HEK293 (cell line): Measurements from ENCODE around the gene ERBB4.

Experiments used
- CTCF ChIP-seq: fragments of 450-650 bp; formaldehyde crosslinking; IDR thresholded peaks from 2 replicates; pipeline ENCODE4 v1.5.1; 2016; ENCODE audit warnings: missing biosample characterization, missing genetic modification characterization
- GLI4 ChIP-seq: fragments of 450-650 bp; formaldehyde crosslinking; IDR thresholded peaks from 2 replicates; pipeline ENCODE4 v1.5.1; 2016; ENCODE audit warnings: missing biosample characterization, missing genetic modification characterization
- HOXA7 ChIP-seq: sonication (generic); formaldehyde crosslinking; IDR thresholded peaks from 2 replicates; pipeline ENCODE4 v1.8.1; 2022; ENCODE audit warnings: missing genetic modification reagents, borderline replicate concordance
- PRDM10 ChIP-seq: fragments of 450-650 bp; formaldehyde crosslinking; IDR thresholded peaks from 2 replicates; pipeline ENCODE4 v1.5.1; 2016; ENCODE audit warnings: missing biosample characterization, missing genetic modification characterization
- ZFP37 ChIP-seq: fragments of 450-650 bp; formaldehyde crosslinking; IDR thresholded peaks from 2 replicates; pipeline ENCODE4 v1.5.1; 2016; ENCODE audit warnings: missing biosample characterization, missing genetic modification characterization
- ZNF223 ChIP-seq: fragments of 450-650 bp; formaldehyde crosslinking; IDR thresholded peaks from 2 replicates; pipeline ENCODE4 v1.5.1; 2016; ENCODE audit warnings: missing biosample characterization, missing genetic modification characterization
- ZNF248 ChIP-seq: fragments of 450-650 bp; formaldehyde crosslinking; IDR thresholded peaks from 2 replicates; pipeline ENCODE4 v1.5.1; 2017; ENCODE audit warnings: missing biosample characterization, missing genetic modification characterization
- ZNF274 ChIP-seq, 2 experiments: fragments of 200-500 bp in 1 of 2; fragments of 450-650 bp in 1 of 2; sonication (Bioruptor generic) in 1 of 2; formaldehyde crosslinking in 1 of 2; IDR thresholded peaks; 2 replicates each; pipeline versions ENCODE4 v1.5.1 to v1.6.1; 2014 to 2016; ENCODE audit warnings: borderline replicate concordance in 1 of 2, inconsistent platforms in 1 of 2, low read length in 1 of 2, missing biosample characterization in 1 of 2, missing genetic modification characterization in 1 of 2
- ZNF335 ChIP-seq: fragments of 450-650 bp; formaldehyde crosslinking; conservative IDR thresholded peaks from 2 replicates; pipeline ENCODE4 v1.5.1; 2016; ENCODE audit warnings: missing biosample characterization, missing genetic modification characterization
- ZNF768 ChIP-seq: fragments of 450-650 bp; formaldehyde crosslinking; IDR thresholded peaks from 2 replicates; pipeline ENCODE4 v1.5.1; 2018; ENCODE audit warnings: missing biosample characterization, mild to moderate bottlenecking, missing genetic modification characterization
- TF ChIP-seq, protein P1 (sequence below): fragments of 450-650 bp; formaldehyde crosslinking; IDR thresholded peaks from 2 replicates; pipeline ENCODE4 v1.5.1; 2016; ENCODE audit warnings: missing biosample characterization, missing genetic modification characterization, low read depth
- TF ChIP-seq, protein P2 (sequence below): fragments of 450-650 bp; IDR thresholded peaks from 2 replicates; pipeline ENCODE4 v1.5.1; 2018; ENCODE audit warnings: missing biosample characterization, missing genetic modification characterization

GRCh38 chr2:211760103-211760502 lies 778.5 kb downstream of the ERBB4 start:
- TF ChIP-seq, protein P1, sequence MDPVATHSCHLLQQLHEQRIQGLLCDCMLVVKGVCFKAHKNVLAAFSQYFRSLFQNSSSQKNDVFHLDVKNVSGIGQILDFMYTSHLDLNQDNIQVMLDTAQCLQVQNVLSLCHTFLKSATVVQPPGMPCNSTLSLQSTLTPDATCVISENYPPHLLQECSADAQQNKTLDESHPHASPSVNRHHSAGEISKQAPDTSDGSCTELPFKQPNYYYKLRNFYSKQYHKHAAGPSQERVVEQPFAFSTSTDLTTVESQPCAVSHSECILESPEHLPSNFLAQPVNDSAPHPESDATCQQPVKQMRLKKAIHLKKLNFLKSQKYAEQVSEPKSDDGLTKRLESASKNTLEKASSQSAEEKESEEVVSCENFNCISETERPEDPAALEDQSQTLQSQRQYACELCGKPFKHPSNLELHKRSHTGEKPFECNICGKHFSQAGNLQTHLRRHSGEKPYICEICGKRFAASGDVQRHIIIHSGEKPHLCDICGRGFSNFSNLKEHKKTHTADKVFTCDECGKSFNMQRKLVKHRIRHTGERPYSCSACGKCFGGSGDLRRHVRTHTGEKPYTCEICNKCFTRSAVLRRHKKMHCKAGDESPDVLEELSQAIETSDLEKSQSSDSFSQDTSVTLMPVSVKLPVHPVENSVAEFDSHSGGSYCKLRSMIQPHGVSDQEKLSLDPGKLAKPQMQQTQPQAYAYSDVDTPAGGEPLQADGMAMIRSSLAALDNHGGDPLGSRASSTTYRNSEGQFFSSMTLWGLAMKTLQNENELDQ (tag by site-specific recombination): no peak
- TF ChIP-seq HOXA7 (CRISPR knock-in tag) (no peak), CTCF (tag by site-specific recombination) (no peak), GLI4 (tag by site-specific recombination) (no peak), ZNF248 (no peak), ZNF274 (IDR thresholded peaks at IDR 0.05; ENCODE audit: low read length) (no peak), ZNF274 (tag by site-specific recombination; IDR thresholded peaks at IDR 0.05; ENCODE audit: borderline replicate concordance) (no peak), ZNF335 (no peak), ZNF768 (tag by site-specific recombination) (no peak), PRDM10 (tag by site-specific recombination) (no peak), ZNF223 (tag by site-specific recombination) (no peak), ZFP37 (tag by site-specific recombination) (no peak)
- TF ChIP-seq, protein P2, sequence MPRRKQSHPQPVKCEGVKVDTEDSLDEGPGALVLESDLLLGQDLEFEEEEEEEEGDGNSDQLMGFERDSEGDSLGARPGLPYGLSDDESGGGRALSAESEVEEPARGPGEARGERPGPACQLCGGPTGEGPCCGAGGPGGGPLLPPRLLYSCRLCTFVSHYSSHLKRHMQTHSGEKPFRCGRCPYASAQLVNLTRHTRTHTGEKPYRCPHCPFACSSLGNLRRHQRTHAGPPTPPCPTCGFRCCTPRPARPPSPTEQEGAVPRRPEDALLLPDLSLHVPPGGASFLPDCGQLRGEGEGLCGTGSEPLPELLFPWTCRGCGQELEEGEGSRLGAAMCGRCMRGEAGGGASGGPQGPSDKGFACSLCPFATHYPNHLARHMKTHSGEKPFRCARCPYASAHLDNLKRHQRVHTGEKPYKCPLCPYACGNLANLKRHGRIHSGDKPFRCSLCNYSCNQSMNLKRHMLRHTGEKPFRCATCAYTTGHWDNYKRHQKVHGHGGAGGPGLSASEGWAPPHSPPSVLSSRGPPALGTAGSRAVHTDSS (tag by site-specific recombination): no peak
